PFSK-1 (cell line): Measurements from ENCODE around the gene DIRAS3.

ENCODE experiments used
- FOXP2 ChIP-seq: optimal IDR thresholded peaks from 2 replicates; pipeline ENCODE3; 2011; ENCODE audit warnings: borderline replicate concordance, control low read depth, inconsistent platforms; ENCODE audit not compliant: insufficient read depth; ENCODE audit errors: extremely low read length, extremely low read depth
- POLR2AphosphoS5 ChIP-seq: IDR thresholded peaks from 2 replicates; pipeline ENCODE4 v1.6.1; 2012; ENCODE audit warnings: low read depth, mild to moderate bottlenecking, control low read depth, low read length, moderate library complexity
- REST ChIP-seq, 2 experiments: IDR thresholded peaks; 2 replicates each; pipeline versions ENCODE4 v1.6.1 to v1.8.0; 2011 to 2012; ENCODE audit warnings: low read depth in 2 of 2, low read length in 2 of 2, control low read depth in 1 of 2, inconsistent platforms in 1 of 2, mild to moderate bottlenecking in 1 of 2, moderate library complexity in 1 of 2; ENCODE audit not compliant: insufficient read depth in 1 of 2
- SIN3A ChIP-seq: IDR thresholded peaks from 2 replicates; pipeline ENCODE4 v1.6.1; 2012; ENCODE audit warnings: mild to moderate bottlenecking, low read length, moderate library complexity, borderline replicate concordance; ENCODE audit not compliant: insufficient read depth
- TAF1 ChIP-seq: IDR thresholded peaks from 2 replicates; pipeline ENCODE4 v1.6.1; 2012; ENCODE audit warnings: low read length, control low read depth, borderline replicate concordance; ENCODE audit not compliant: insufficient read depth

The DIRAS3 gene

GRCh38 chr1:68013351-68013750 is 37.1 kb downstream of the DIRAS3 start:
- no peak for TF ChIP-seq REST (IDR thresholded peaks at IDR 0.05; ENCODE audit: insufficient read depth in 1 of 2, low read depth in 2 of 2, low read length in 2 of 2)
- no peak for TF ChIP-seq TAF1
- TF ChIP-seq POLR2AphosphoS5 = no peak
- TF ChIP-seq FOXP2 = no peak
- TF ChIP-seq SIN3A = no peak

- TF ChIP-seq TAF1 = no peak
Measured at GRCh38 chr1:68011657-68012375, 38.6 kb downstream of the DIRAS3 start.

GRCh38 chr1:68010543-68010942 is 39.9 kb downstream of the DIRAS3 start:
- TF ChIP-seq POLR2AphosphoS5 (no peak), FOXP2 (no peak), SIN3A (no peak), TAF1 (no peak), REST (IDR thresholded peaks at IDR 0.05; ENCODE audit: insufficient read depth in 1 of 2, low read depth in 2 of 2, low read length in 2 of 2) (no peak)

GRCh38 chr1:68010090-68010489 is 40.3 kb downstream of the DIRAS3 start:
- TF ChIP-seq FOXP2 = no peak
- TF ChIP-seq REST (IDR thresholded peaks at IDR 0.05; ENCODE audit: insufficient read depth in 1 of 2, low read depth in 2 of 2, low read length in 2 of 2) = no peak
- TF ChIP-seq POLR2AphosphoS5 = no peak
- TF ChIP-seq TAF1 = no peak
- TF ChIP-seq SIN3A = no peak

- no peak for TF ChIP-seq REST (IDR thresholded peaks at IDR 0.05; ENCODE audit: insufficient read depth in 1 of 2, low read depth in 2 of 2, low read length in 2 of 2)
- TF ChIP-seq POLR2AphosphoS5 = no peak
- no peak for TF ChIP-seq TAF1
- no peak for TF ChIP-seq FOXP2
- TF ChIP-seq SIN3A = no peak
Measured at GRCh38 chr1:68000191-68000590, 50.2 kb downstream of the DIRAS3 start.
